ENCODE measurements around the gene BMP5.

DNA sequence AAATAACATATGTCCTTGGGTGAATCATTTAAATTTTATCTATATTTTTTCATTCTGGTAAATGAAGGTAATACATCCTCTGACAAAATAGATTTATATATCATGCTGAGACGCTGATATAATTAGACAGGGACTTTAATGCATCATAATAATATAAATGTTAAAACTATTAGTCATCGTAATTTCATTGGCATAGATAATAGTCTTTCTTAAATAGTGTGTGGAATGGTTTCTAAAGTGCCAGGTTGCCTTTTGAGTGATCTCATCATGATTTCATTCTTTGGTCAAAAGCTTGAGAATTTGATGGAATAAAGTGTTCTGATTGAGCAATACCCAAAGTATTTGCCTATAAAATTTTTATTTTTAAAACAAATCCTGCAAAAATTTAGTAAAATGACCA lies 43.2 kb upstream of the BMP5 start:
- TF ChIP-seq SNAI2 (CRISPR knock-in tag; IDR thresholded peaks at IDR 0.05) (no peak), ARNTL (CRISPR knock-in tag; IDR thresholded peaks at IDR 0.05; ENCODE audit: borderline replicate concordance, low read depth) (no peak), ESRRG (CRISPR knock-in tag; IDR thresholded peaks at IDR 0.05) (no peak), ZFP30 (CRISPR knock-in tag; IDR thresholded peaks at IDR 0.05) (no peak), RARB (CRISPR knock-in tag; IDR thresholded peaks at IDR 0.05) (no peak), PPARA (CRISPR knock-in tag; IDR thresholded peaks at IDR 0.05; ENCODE audit: borderline replicate concordance) (no peak), ISL1 (CRISPR knock-in tag; IDR thresholded peaks at IDR 0.05) (peak; percentile 97), CSDC2 (CRISPR knock-in tag; IDR thresholded peaks at IDR 0.05) (no peak), BACH2 (CRISPR knock-in tag; IDR thresholded peaks at IDR 0.05; ENCODE audit: borderline replicate concordance) (no peak)
- TF ChIP-seq, protein P1, sequence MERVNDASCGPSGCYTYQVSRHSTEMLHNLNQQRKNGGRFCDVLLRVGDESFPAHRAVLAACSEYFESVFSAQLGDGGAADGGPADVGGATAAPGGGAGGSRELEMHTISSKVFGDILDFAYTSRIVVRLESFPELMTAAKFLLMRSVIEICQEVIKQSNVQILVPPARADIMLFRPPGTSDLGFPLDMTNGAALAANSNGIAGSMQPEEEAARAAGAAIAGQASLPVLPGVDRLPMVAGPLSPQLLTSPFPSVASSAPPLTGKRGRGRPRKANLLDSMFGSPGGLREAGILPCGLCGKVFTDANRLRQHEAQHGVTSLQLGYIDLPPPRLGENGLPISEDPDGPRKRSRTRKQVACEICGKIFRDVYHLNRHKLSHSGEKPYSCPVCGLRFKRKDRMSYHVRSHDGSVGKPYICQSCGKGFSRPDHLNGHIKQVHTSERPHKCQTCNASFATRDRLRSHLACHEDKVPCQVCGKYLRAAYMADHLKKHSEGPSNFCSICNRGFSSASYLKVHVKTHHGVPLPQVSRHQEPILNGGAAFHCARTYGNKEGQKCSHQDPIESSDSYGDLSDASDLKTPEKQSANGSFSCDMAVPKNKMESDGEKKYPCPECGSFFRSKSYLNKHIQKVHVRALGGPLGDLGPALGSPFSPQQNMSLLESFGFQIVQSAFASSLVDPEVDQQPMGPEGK (CRISPR knock-in tag; IDR thresholded peaks at IDR 0.05; ENCODE audit: borderline replicate concordance), result no peak
- TF ChIP-seq, protein P2, sequence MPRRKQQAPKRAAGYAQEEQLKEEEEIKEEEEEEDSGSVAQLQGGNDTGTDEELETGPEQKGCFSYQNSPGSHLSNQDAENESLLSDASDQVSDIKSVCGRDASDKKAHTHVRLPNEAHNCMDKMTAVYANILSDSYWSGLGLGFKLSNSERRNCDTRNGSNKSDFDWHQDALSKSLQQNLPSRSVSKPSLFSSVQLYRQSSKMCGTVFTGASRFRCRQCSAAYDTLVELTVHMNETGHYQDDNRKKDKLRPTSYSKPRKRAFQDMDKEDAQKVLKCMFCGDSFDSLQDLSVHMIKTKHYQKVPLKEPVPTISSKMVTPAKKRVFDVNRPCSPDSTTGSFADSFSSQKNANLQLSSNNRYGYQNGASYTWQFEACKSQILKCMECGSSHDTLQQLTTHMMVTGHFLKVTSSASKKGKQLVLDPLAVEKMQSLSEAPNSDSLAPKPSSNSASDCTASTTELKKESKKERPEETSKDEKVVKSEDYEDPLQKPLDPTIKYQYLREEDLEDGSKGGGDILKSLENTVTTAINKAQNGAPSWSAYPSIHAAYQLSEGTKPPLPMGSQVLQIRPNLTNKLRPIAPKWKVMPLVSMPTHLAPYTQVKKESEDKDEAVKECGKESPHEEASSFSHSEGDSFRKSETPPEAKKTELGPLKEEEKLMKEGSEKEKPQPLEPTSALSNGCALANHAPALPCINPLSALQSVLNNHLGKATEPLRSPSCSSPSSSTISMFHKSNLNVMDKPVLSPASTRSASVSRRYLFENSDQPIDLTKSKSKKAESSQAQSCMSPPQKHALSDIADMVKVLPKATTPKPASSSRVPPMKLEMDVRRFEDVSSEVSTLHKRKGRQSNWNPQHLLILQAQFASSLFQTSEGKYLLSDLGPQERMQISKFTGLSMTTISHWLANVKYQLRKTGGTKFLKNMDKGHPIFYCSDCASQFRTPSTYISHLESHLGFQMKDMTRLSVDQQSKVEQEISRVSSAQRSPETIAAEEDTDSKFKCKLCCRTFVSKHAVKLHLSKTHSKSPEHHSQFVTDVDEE (CRISPR knock-in tag; IDR thresholded peaks at IDR 0.05), result no peak
- TF ChIP-seq, protein P3, sequence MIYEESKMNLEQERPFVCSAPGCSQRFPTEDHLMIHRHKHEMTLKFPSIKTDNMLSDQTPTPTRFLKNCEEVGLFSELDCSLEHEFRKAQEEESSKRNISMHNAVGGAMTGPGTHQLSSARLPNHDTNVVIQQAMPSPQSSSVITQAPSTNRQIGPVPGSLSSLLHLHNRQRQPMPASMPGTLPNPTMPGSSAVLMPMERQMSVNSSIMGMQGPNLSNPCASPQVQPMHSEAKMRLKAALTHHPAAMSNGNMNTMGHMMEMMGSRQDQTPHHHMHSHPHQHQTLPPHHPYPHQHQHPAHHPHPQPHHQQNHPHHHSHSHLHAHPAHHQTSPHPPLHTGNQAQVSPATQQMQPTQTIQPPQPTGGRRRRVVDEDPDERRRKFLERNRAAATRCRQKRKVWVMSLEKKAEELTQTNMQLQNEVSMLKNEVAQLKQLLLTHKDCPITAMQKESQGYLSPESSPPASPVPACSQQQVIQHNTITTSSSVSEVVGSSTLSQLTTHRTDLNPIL (CRISPR knock-in tag; IDR thresholded peaks at IDR 0.05; ENCODE audit: low read depth), result 0 out of 2 replicates have a peak, but pooled peaks have one; percentile 65

Measured in SK-N-SH treated with all-trans-retinoic acid at 6 μM for 48 hours (cell line).